ENCODE data around the gene DENND5B. TPM values are rescaled to one million over a fixed set of nuclear protein-coding genes. Genes with fewer than 3 reads are reported as not detected.
"Not testable (repeated sequence)": the region's sequence is repeated elsewhere in the genome, so short reads cannot be mapped to it uniquely, and the experiment has no call there.

Gene DENND5B
- total and polyA plus RNA-seq, 4 donors = 3.1 to 22.5 (median 12.7) TPM

- DNase-seq = no peak
- intact Hi-C loops (cut with DNase I) = no loop called here
- H3K4me1 ChIP-seq (ENCODE audit: control insufficient read depth in 1 of 2, insufficient read depth in 2 of 2, low read length in 2 of 2) = no peaks in the 10 kb centered on the region
- no peak overlapping the region for H3K4me3 ChIP-seq (ENCODE audit: low read length in 2 of 2)
- H3K27me3 ChIP-seq (ENCODE audit: control insufficient read depth in 1 of 2, insufficient read depth in 2 of 2, low read length in 1 of 2) = no peaks in the 10 kb centered on the region
- WGBS, 2 donors = 86 to 89% methylated on average over 5 of the region's 5 CpGs
- H3K27ac ChIP-seq (ENCODE audit: low read depth in 1 of 2, low read length in 2 of 2) = no peak overlapping the region
- H3K36me3 ChIP-seq (ENCODE audit: control insufficient read depth in 1 of 2, insufficient read depth in 2 of 2, low read length in 1 of 2) = peaks cover 2 to 7% of the 10 kb centered on the region in 2 donors
- ATAC-seq (ENCODE audit: low FRiP score) = no peak
- H3K9me3 ChIP-seq (ENCODE audit: control insufficient read depth, low read length) = no peaks in the 10 kb centered on the region
Observed at GRCh38 chr12:31393004-31393550, 197.9 kb downstream of the DENND5B start.

GRCh38 chr12:31390991-31391390, 199.9 kb downstream of the DENND5B start:
- WGBS, 2 donors = 73 to 85% methylated on average over 2 of the region's 2 CpGs
- DNase-seq = no peak
- Histone ChIP-seq H3K4me1 (ENCODE audit: control insufficient read depth in 1 of 2, insufficient read depth in 2 of 2, low read length in 2 of 2) (no peaks in the 10 kb centered on the region), H3K4me3 (ENCODE audit: low read length in 2 of 2) (no peak overlapping the region), H3K9me3 (ENCODE audit: control insufficient read depth, low read length) (no peaks in the 10 kb centered on the region), H3K27ac (ENCODE audit: low read depth in 1 of 2, low read length in 2 of 2) (no peak overlapping the region), H3K36me3 (ENCODE audit: control insufficient read depth in 1 of 2, insufficient read depth in 2 of 2, low read length in 1 of 2) (peaks cover 2 to 9% of the 10 kb centered on the region in 2 donors), H3K27me3 (ENCODE audit: control insufficient read depth in 1 of 2, insufficient read depth in 2 of 2, low read length in 1 of 2) (no peaks in the 10 kb centered on the region)
- intact Hi-C loops (cut with DNase I) = no loop called here
- no peak for ATAC-seq (ENCODE audit: low FRiP score)

GRCh38 chr12:31388713-31389112, 202.2 kb downstream of the DENND5B start:
- Histone ChIP-seq H3K4me1 (ENCODE audit: control insufficient read depth in 1 of 2, insufficient read depth in 2 of 2, low read length in 2 of 2) (no peaks in the 10 kb centered on the region), H3K27me3 (ENCODE audit: control insufficient read depth in 1 of 2, insufficient read depth in 2 of 2, low read length in 1 of 2) (no peaks in the 10 kb centered on the region), H3K36me3 (ENCODE audit: control insufficient read depth in 1 of 2, insufficient read depth in 2 of 2, low read length in 1 of 2) (peaks cover 2 to 6% of the 10 kb centered on the region in 2 donors), H3K4me3 (ENCODE audit: low read length in 2 of 2) (no peak overlapping the region), H3K27ac (ENCODE audit: low read depth in 1 of 2, low read length in 2 of 2) (no peak overlapping the region), H3K9me3 (ENCODE audit: control insufficient read depth, low read length) (no peaks in the 10 kb centered on the region)
- ATAC-seq (ENCODE audit: low FRiP score) = no peak
- WGBS, 2 donors = 87% methylated on average over 4 of the region's 4 CpGs
- no peak for DNase-seq
- intact Hi-C loops (cut with DNase I) = no loop called here

DNA sequence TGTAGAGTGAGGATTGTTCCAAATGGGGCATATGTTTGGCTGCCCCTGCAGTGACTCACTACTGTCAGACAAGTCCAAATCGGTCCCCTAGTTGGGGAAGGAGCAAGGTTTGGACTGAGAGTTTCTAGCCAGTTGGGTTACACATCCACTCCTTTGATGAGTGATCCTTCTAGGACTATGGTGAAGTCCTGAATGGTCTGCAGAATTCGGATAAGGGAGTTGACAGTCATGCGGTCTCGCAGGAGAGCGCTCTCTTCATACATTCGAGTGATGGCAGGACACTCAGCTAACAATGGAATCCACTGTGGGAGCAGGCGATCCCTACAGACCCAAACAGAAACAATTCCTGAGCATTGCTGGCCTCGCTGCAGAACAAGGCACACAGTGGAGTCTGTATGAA, 203.5 kb downstream of the DENND5B start:
- no peak overlapping the region for H3K4me3 ChIP-seq (ENCODE audit: low read length in 2 of 2)
- H3K9me3 ChIP-seq (ENCODE audit: control insufficient read depth, low read length) = no peaks in the 10 kb centered on the region
- H3K4me1 ChIP-seq (ENCODE audit: control insufficient read depth in 1 of 2, insufficient read depth in 2 of 2, low read length in 2 of 2) = no peaks in the 10 kb centered on the region
- intact Hi-C loops (cut with DNase I) = no loop called here
- H3K27ac ChIP-seq (ENCODE audit: low read depth in 1 of 2, low read length in 2 of 2) = no peak overlapping the region
- 73 to 74% methylated on average over 8 of the region's 8 CpGs for WGBS, 2 donors
- DNase-seq (no peak), ATAC-seq (ENCODE audit: low FRiP score) (no peak)
- no peaks in the 10 kb centered on the region for H3K27me3 ChIP-seq (ENCODE audit: control insufficient read depth in 1 of 2, insufficient read depth in 2 of 2, low read length in 1 of 2)
- peaks cover 2 to 4% of the 10 kb centered on the region in 2 donors for H3K36me3 ChIP-seq (ENCODE audit: control insufficient read depth in 1 of 2, insufficient read depth in 2 of 2, low read length in 1 of 2)

DNA sequence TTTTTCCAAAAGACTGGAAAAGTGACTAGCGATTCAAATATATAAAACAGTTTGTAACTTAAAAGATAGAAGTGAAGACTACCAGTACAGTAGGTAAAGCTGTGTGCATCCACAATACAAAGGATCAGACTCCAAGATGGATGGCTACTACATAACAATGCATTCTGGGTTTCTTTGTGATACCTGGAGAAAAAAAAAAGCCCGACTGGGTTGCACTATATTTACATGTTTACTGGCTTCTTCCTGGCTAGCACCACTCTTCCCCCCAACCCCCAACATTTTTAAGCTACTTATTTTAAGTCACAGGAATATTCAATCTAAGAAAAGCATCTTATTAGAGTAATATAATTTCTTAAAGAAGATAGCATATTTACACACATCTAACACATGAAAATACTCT, 203.9 kb downstream of the DENND5B start:
- H3K9me3 ChIP-seq (ENCODE audit: control insufficient read depth, low read length) = no peaks in the 10 kb centered on the region
- H3K27ac ChIP-seq (ENCODE audit: low read depth in 1 of 2, low read length in 2 of 2) = no peak overlapping the region
- WGBS, 2 donors = 46 to 59% methylated on average over 2 of the region's 2 CpGs
- H3K27me3 ChIP-seq (ENCODE audit: control insufficient read depth in 1 of 2, insufficient read depth in 2 of 2, low read length in 1 of 2) = no peaks in the 10 kb centered on the region
- no peaks in the 10 kb centered on the region for H3K4me1 ChIP-seq (ENCODE audit: control insufficient read depth in 1 of 2, insufficient read depth in 2 of 2, low read length in 2 of 2)
- H3K36me3 ChIP-seq (ENCODE audit: control insufficient read depth in 1 of 2, insufficient read depth in 2 of 2, low read length in 1 of 2) = peaks cover 2% of the 10 kb centered on the region in 2 donors
- no peak for ATAC-seq (ENCODE audit: low FRiP score)
- intact Hi-C loops (cut with DNase I) = no loop called here
- no peak overlapping the region for H3K4me3 ChIP-seq (ENCODE audit: low read length in 2 of 2)
- no peak for DNase-seq

- 53 to 55% methylated on average over 2 of the region's 2 CpGs for WGBS, 2 donors
- Histone ChIP-seq H3K36me3 (ENCODE audit: control insufficient read depth in 1 of 2, insufficient read depth in 2 of 2, low read length in 1 of 2) (peaks cover 2% of the 10 kb centered on the region in 2 donors), H3K27me3 (ENCODE audit: control insufficient read depth in 1 of 2, insufficient read depth in 2 of 2, low read length in 1 of 2) (no peaks in the 10 kb centered on the region), H3K4me3 (ENCODE audit: low read length in 2 of 2) (no peak overlapping the region), H3K4me1 (ENCODE audit: control insufficient read depth in 1 of 2, insufficient read depth in 2 of 2, low read length in 2 of 2) (no peaks in the 10 kb centered on the region), H3K27ac (ENCODE audit: low read depth in 1 of 2, low read length in 2 of 2) (no peak overlapping the region), H3K9me3 (ENCODE audit: control insufficient read depth, low read length) (no peaks in the 10 kb centered on the region)
- DNase-seq = no peak
- ATAC-seq (ENCODE audit: low FRiP score) = no peak
- intact Hi-C loops (cut with DNase I) = no loop called here
Observed at GRCh38 chr12:31386364-31386777, 204.6 kb downstream of the DENND5B start.

DNA sequence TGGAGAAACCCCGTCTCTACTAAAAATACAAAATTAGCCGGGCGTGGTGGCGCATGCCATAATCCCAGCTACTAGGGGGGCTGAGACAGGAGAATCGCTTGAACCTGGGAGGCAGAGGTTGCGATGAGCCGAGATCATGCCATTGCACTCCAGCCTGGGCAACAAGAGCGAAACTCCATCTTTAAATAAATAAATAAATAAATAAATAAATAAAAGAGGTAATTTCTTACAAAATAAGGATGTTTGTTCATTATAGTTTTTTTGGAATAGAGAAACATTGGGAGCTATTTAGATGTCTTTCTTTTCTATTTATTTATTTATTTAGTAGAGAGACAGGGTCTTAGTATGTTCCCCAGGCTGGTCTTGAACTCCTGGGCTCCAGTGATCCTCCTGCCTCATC, 213.7 kb downstream of the DENND5B start:
- H3K36me3 ChIP-seq (ENCODE audit: control insufficient read depth in 1 of 2, insufficient read depth in 2 of 2, low read length in 1 of 2); H3K4me1 ChIP-seq (ENCODE audit: control insufficient read depth in 1 of 2, insufficient read depth in 2 of 2, low read length in 2 of 2); intact Hi-C loops (cut with DNase I); H3K27me3 ChIP-seq (ENCODE audit: control insufficient read depth in 1 of 2, insufficient read depth in 2 of 2, low read length in 1 of 2); H3K4me3 ChIP-seq (ENCODE audit: low read length in 2 of 2); H3K27ac ChIP-seq (ENCODE audit: low read depth in 1 of 2, low read length in 2 of 2); ATAC-seq (ENCODE audit: low FRiP score); H3K9me3 ChIP-seq (ENCODE audit: control insufficient read depth, low read length); DNase-seq: not testable (repeated sequence)
- WGBS, 2 donors = 86 to 93% methylated on average over 8 of the region's 8 CpGs

DNA sequence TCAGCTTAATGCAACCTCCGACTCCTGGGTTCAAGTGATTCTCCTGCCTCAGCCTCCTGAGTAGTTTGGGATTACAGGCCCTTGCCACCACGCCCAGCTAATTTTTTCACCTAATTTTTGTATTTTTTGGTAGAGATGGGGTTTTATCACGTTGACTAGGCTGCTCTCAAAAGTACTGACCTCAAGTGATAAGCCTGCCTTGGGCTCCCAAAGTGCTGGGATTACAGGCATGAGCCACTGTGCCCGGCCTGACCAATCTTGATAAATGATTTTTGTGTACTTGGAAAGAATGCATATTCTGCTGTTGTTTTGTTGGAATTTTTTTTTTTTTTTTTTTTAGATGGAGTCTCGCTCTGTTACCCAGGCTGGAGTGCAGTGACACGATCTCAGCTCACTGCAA, 215.5 kb downstream of the DENND5B start:
- H3K36me3 ChIP-seq (ENCODE audit: control insufficient read depth in 1 of 2, insufficient read depth in 2 of 2, low read length in 1 of 2) = not testable (repeated sequence)

GRCh38 chr12:31371256-31371620, 219.7 kb downstream of the DENND5B start:
- no peak overlapping the region for H3K27ac ChIP-seq (ENCODE audit: low read depth in 1 of 2, low read length in 2 of 2)
- ATAC-seq (ENCODE audit: low FRiP score) (no peak), DNase-seq (no peak)
- no peaks in the 10 kb centered on the region for H3K27me3 ChIP-seq (ENCODE audit: control insufficient read depth in 1 of 2, insufficient read depth in 2 of 2, low read length in 1 of 2)
- intact Hi-C loops (cut with DNase I) = no loop called here
- H3K9me3 ChIP-seq (ENCODE audit: control insufficient read depth, low read length) = no peaks in the 10 kb centered on the region
- 96 to 97% methylated on average over 2 of the region's 2 CpGs for WGBS, 2 donors
- no peaks in the 10 kb centered on the region for H3K36me3 ChIP-seq (ENCODE audit: control insufficient read depth in 1 of 2, insufficient read depth in 2 of 2, low read length in 1 of 2)
- no peak overlapping the region for H3K4me3 ChIP-seq (ENCODE audit: low read length in 2 of 2)
- peaks cover 0 to 2% of the 10 kb centered on the region in 2 donors for H3K4me1 ChIP-seq (ENCODE audit: control insufficient read depth in 1 of 2, insufficient read depth in 2 of 2, low read length in 2 of 2)

More for the DNA sequence above, 215.5 kb downstream of the DENND5B start:
- WGBS, 2 donors = 76 to 86% methylated on average over 5 to 6 of the region's 6 CpGs
- intact Hi-C loops (cut with DNase I); DNase-seq; H3K27me3 ChIP-seq (ENCODE audit: control insufficient read depth in 1 of 2, insufficient read depth in 2 of 2, low read length in 1 of 2); H3K4me1 ChIP-seq (ENCODE audit: control insufficient read depth in 1 of 2, insufficient read depth in 2 of 2, low read length in 2 of 2); ATAC-seq (ENCODE audit: low FRiP score); H3K9me3 ChIP-seq (ENCODE audit: control insufficient read depth, low read length); H3K27ac ChIP-seq (ENCODE audit: low read depth in 1 of 2, low read length in 2 of 2); H3K4me3 ChIP-seq (ENCODE audit: low read length in 2 of 2): not testable (repeated sequence)

Data from aorta (tissue), 5 donors.